SK-N-SH treated with all-trans-retinoic acid at 6 μM for 48 hours (cell line): ENCODE data around the gene AUTS2.

Source experiments
- ATAC-seq: fragments of 200-7000 bp; cut with Tn5 transposase; 3 replicates; pipeline ENCODE4 v1.9.1; 2020; ENCODE audit warnings: mild to moderate bottlenecking, moderate library complexity
- ARNTL ChIP-seq: fragments of 450-650 bp; formaldehyde crosslinking; IDR thresholded peaks from 2 replicates; pipeline ENCODE4 v1.5.0; 2020; ENCODE audit warnings: low read depth, mild to moderate bottlenecking, moderate library complexity, borderline replicate concordance
- BACH2 ChIP-seq: fragments of 250-450 bp; sonication (Bioruptor Pico); IDR thresholded peaks from 2 replicates; pipeline ENCODE4 v1.9.0; 2021; ENCODE audit warnings: mild to moderate bottlenecking, borderline replicate concordance
- CSDC2 ChIP-seq: fragments of 250-450 bp; sonication (Bioruptor Pico); IDR thresholded peaks from 2 replicates; pipeline ENCODE4 v1.5.0; 2020; ENCODE audit warnings: mild to moderate bottlenecking, moderate library complexity
- GLIS3 ChIP-seq: fragments of 250-450 bp; sonication (Bioruptor Pico); IDR thresholded peaks from 2 replicates; pipeline ENCODE4 v1.5.0; 2020; ENCODE audit warnings: mild to moderate bottlenecking, moderate library complexity
- ISL1 ChIP-seq: fragments of 250-450 bp; sonication (Bioruptor Pico); IDR thresholded peaks from 2 replicates; pipeline ENCODE4 v2.1.2; 2022; ENCODE audit warnings: mild to moderate bottlenecking, moderate library complexity
- OSR1 ChIP-seq: fragments of 250-450 bp; sonication (Bioruptor Pico); IDR thresholded peaks from 2 replicates; pipeline ENCODE4 v1.8.0; 2022; ENCODE audit warnings: moderate library complexity, mild to moderate bottlenecking, inconsistent platforms
- POU6F1 ChIP-seq: fragments of 250-450 bp; sonication (Bioruptor Pico); IDR thresholded peaks from 2 replicates; pipeline ENCODE4 v1.8.0; 2021; ENCODE audit warnings: low read depth, mild to moderate bottlenecking, moderate library complexity, borderline replicate concordance
- PPARA ChIP-seq: fragments of 250-450 bp; sonication (Bioruptor Pico); IDR thresholded peaks from 2 replicates; pipeline ENCODE4 v1.5.0; 2020; ENCODE audit warnings: mild to moderate bottlenecking, borderline replicate concordance
- SNAI2 ChIP-seq: fragments of 250-450 bp; sonication (Bioruptor Pico); IDR thresholded peaks from 2 replicates; pipeline ENCODE4 v1.5.0; 2020; ENCODE audit warnings: mild to moderate bottlenecking, moderate library complexity
- TCF4 ChIP-seq: fragments of 250-450 bp; sonication (Bioruptor Pico); IDR thresholded peaks from 2 replicates; pipeline ENCODE4 v1.8.0; 2021; ENCODE audit warnings: mild to moderate bottlenecking, moderate library complexity, borderline replicate concordance
- TOX ChIP-seq: fragments of 250-450 bp; sonication (Bioruptor Pico); IDR thresholded peaks from 2 replicates; pipeline ENCODE4 v1.8.0; 2021; ENCODE audit warnings: mild to moderate bottlenecking, moderate library complexity, borderline replicate concordance
- TSHZ2 ChIP-seq: fragments of 250-450 bp; sonication (Bioruptor Pico); IDR thresholded peaks from 2 replicates; pipeline ENCODE4 v1.5.0; 2020; ENCODE audit warnings: mild to moderate bottlenecking, moderate library complexity
- ZC3H10 ChIP-seq: fragments of 250-450 bp; sonication (Bioruptor Pico); IDR thresholded peaks from 2 replicates; pipeline ENCODE4 v1.5.1; 2021; ENCODE audit warnings: mild to moderate bottlenecking, moderate library complexity
- ZFP3 ChIP-seq: fragments of 250-450 bp; sonication (Bioruptor Pico); IDR thresholded peaks from 2 replicates; pipeline ENCODE4 v1.5.0; 2020; ENCODE audit warnings: mild to moderate bottlenecking, moderate library complexity
- ZFP30 ChIP-seq: fragments of 450-650 bp; formaldehyde crosslinking; IDR thresholded peaks from 2 replicates; pipeline ENCODE4 v1.5.0; 2022; ENCODE audit warnings: mild to moderate bottlenecking, moderate library complexity
- ZNF565 ChIP-seq: fragments of 450-650 bp; formaldehyde crosslinking; conservative IDR thresholded peaks from 2 replicates; pipeline ENCODE4 v1.5.0; 2020; ENCODE audit warnings: low read depth, mild to moderate bottlenecking, moderate library complexity
- ZNF70 ChIP-seq: fragments of 450-650 bp; formaldehyde crosslinking; IDR thresholded peaks from 2 replicates; pipeline ENCODE4 v1.5.0; 2020; ENCODE audit warnings: mild to moderate bottlenecking, moderate library complexity
- ZNF8 ChIP-seq: fragments of 450-650 bp; formaldehyde crosslinking; IDR thresholded peaks from 2 replicates; pipeline ENCODE4 v1.5.0; 2020; ENCODE audit warnings: mild to moderate bottlenecking, moderate library complexity
- TF ChIP-seq, protein P1 (sequence below): fragments of 250-450 bp; sonication (Bioruptor Pico); IDR thresholded peaks from 2 replicates; pipeline ENCODE4 v1.5.1; 2020; ENCODE audit warnings: low read depth, mild to moderate bottlenecking, moderate library complexity
- TF ChIP-seq, protein P2 (sequence below): fragments of 250-450 bp; sonication (Bioruptor Pico); IDR thresholded peaks from 2 replicates; pipeline ENCODE4 v1.8.0; 2020; ENCODE audit warnings: mild to moderate bottlenecking, moderate library complexity, borderline replicate concordance
- TF ChIP-seq, protein P3 (sequence below): fragments of 250-450 bp; sonication (Bioruptor Pico); IDR thresholded peaks from 2 replicates; pipeline ENCODE4 v1.5.1; 2021; ENCODE audit warnings: mild to moderate bottlenecking, moderate library complexity

The AUTS2 gene

DNA sequence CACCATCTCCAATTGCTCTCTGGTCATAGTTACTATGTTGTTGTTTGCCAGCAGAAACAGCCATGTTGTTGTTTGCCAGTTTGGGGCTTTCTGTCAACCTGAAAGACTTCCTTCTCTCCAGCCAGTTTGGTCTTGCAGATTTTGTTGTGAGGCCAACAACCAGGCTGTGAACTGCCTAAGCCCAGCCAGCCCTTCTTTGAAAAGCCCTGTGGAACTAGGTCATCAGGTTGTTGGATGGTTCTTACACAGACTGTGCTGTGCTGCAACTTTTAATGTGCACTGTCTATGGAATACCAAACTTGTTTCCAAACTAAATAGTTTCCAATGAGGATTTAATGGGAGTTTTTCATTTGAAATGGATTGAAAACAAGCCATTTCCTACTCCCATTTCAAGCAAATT is 940.9 kb downstream of the AUTS2 start:
- 0 out of 3 replicates have a peak, but pooled peaks have one; percentile 26 for ATAC-seq
- TF ChIP-seq TCF4 (CRISPR knock-in tag) (no peak), POU6F1 (no peak), ZC3H10 (CRISPR knock-in tag) (no peak), ISL1 (CRISPR knock-in tag) (no peak), TOX (no peak), TSHZ2 (CRISPR knock-in tag) (no peak), OSR1 (CRISPR knock-in tag) (no peak)
- TF ChIP-seq, protein P1, sequence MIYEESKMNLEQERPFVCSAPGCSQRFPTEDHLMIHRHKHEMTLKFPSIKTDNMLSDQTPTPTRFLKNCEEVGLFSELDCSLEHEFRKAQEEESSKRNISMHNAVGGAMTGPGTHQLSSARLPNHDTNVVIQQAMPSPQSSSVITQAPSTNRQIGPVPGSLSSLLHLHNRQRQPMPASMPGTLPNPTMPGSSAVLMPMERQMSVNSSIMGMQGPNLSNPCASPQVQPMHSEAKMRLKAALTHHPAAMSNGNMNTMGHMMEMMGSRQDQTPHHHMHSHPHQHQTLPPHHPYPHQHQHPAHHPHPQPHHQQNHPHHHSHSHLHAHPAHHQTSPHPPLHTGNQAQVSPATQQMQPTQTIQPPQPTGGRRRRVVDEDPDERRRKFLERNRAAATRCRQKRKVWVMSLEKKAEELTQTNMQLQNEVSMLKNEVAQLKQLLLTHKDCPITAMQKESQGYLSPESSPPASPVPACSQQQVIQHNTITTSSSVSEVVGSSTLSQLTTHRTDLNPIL, result no peak
- TF ChIP-seq, all 23 proteins: peak for 0

DNA sequence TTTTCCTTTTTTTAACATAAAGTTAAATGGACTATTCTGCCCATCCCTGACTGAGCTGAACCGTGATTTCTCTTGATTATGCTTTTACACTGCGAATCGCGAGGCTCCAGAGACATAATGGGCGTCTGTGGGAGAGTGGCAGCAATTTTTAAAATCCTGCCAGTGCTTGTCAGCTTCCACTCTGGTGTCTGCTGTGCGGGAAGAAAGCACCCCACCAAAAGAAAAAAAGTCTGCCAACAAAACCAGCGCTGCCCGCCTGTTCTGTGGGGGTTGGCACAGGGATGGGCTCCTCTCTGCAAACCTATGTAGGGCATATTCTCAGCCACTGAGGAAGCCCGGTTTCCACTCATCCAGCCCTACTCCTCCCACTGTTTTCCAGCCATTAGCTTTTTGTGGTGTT is 941.3 kb downstream of the AUTS2 start:
- no peak for ATAC-seq
- no peak for TF ChIP-seq ARNTL (CRISPR knock-in tag)
- TF ChIP-seq PPARA, result no peak
- no peak for TF ChIP-seq ZNF565 (CRISPR knock-in tag)
- no peak for TF ChIP-seq SNAI2 (CRISPR knock-in tag)
- TF ChIP-seq BACH2 (CRISPR knock-in tag), result no peak
- no peak for TF ChIP-seq TOX
- TF ChIP-seq ISL1 (CRISPR knock-in tag), result no peak
- no peak for TF ChIP-seq ZFP3 (CRISPR knock-in tag)
- no peak for TF ChIP-seq ZFP30 (CRISPR knock-in tag)
- TF ChIP-seq CSDC2 (CRISPR knock-in tag), result no peak
- TF ChIP-seq, protein P2, sequence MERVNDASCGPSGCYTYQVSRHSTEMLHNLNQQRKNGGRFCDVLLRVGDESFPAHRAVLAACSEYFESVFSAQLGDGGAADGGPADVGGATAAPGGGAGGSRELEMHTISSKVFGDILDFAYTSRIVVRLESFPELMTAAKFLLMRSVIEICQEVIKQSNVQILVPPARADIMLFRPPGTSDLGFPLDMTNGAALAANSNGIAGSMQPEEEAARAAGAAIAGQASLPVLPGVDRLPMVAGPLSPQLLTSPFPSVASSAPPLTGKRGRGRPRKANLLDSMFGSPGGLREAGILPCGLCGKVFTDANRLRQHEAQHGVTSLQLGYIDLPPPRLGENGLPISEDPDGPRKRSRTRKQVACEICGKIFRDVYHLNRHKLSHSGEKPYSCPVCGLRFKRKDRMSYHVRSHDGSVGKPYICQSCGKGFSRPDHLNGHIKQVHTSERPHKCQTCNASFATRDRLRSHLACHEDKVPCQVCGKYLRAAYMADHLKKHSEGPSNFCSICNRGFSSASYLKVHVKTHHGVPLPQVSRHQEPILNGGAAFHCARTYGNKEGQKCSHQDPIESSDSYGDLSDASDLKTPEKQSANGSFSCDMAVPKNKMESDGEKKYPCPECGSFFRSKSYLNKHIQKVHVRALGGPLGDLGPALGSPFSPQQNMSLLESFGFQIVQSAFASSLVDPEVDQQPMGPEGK (CRISPR knock-in tag), result no peak
- no peak for TF ChIP-seq TCF4 (CRISPR knock-in tag)
- no peak for TF ChIP-seq GLIS3 (CRISPR knock-in tag)
- TF ChIP-seq ZC3H10 (CRISPR knock-in tag), result no peak
- no peak for TF ChIP-seq ZNF70 (CRISPR knock-in tag)
- no peak for TF ChIP-seq TSHZ2 (CRISPR knock-in tag)
- TF ChIP-seq, protein P3, sequence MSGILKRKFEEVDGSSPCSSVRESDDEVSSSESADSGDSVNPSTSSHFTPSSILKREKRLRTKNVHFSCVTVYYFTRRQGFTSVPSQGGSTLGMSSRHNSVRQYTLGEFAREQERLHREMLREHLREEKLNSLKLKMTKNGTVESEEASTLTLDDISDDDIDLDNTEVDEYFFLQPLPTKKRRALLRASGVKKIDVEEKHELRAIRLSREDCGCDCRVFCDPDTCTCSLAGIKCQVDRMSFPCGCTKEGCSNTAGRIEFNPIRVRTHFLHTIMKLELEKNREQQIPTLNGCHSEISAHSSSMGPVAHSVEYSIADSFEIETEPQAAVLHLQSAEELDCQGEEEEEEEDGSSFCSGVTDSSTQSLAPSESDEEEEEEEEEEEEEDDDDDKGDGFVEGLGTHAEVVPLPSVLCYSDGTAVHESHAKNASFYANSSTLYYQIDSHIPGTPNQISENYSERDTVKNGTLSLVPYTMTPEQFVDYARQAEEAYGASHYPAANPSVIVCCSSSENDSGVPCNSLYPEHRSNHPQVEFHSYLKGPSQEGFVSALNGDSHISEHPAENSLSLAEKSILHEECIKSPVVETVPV (CRISPR knock-in tag), result no peak
- no peak for TF ChIP-seq ZNF8 (CRISPR knock-in tag)
